Central memory CD4-positive, alpha-beta T cell (primary cell): ENCODE results near the gene RASA1.
"Not testable (repeated sequence)": the region's sequence is repeated elsewhere in the genome, so short reads cannot be mapped to it uniquely, and the experiment has no call there.

Experiments
- DNase-seq: peaks from one replicate; pipeline ENCODE4 v3.0.0; 2022

The RASA1 gene

GRCh38 chr5:87287266-87287665 is 19.6 kb downstream of the RASA1 start:
- not testable (repeated sequence) for DNase-seq

GRCh38 chr5:87298692-87299362 is 31.1 kb downstream of the RASA1 start:
- no peak for DNase-seq

- DNase-seq: no peak
Measured at GRCh38 chr5:87300176-87300575, 32.5 kb downstream of the RASA1 start.

DNA sequence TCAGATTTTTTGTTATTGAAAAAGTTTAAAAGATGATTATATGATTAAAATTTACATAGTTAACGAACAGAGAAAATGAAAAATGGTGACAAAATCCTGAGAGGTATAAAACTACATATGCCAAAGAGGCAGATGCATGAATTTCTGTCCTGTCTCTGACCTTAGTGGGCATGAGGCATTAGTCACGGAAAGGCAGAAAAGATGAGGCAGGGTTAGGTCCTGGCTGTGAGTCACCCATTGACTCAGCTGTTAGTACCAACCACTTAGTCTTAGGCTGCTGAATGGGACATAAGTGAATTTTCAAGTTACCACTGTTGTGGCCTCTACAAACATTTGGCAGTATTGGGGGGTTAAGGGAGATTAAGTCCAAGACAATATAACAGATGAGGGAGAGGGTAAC is 33.1 kb downstream of the RASA1 start:
- no peak for DNase-seq

- DNase-seq: no peak
Measured at GRCh38 chr5:87302061-87302460, 34.4 kb downstream of the RASA1 start.

DNA sequence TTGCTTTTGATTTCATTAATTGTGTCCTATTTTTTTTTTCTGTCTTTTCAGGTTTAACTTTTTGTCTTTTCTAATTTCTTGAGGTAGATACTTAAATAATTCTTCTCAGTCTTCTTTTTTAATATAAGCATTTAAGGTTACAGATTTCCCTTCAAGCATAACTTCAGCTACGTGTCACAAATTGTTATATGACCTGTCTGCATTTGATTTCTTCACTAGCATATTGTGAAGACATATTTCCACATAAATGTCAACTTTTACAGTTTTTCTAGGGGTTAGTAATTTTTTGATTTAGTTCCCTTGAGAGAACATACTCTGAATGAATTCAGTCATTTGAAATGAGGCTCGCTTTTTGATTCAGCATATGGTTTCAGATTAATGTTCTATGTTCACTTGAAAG is 35.6 kb downstream of the RASA1 start:
- no peak for DNase-seq

GRCh38 chr5:87306090-87306489 is 38.4 kb downstream of the RASA1 start:
- DNase-seq: not testable (repeated sequence)

DNA sequence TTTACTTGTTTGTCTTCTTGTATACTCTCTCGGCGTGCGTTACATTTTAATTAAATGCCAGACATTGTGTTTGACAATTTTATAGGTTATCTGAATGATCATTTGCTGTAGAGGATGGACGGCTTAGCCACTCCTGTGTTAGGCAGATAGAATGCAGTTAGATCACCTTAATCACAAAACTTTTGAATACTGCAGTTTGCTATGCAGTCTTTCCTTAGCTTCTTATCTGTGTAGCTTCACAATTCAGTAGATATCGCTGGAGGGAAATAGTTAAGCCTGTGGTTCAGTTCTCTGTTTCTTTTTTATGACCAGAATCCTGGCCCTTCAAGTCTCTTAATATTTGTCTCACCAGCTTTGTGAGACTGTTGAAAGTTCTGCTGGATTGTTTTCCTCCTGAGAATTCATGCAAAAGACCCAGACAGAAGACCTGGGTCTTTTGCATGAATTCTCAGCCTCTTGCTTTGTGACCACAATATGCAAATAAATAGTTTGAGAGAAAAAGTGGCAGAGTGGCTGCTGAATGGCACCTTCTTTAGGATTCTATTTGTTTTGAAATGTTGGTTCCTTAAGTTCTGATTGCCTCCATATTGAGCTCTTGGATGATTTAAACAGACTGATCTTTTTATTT is 40.2 kb downstream of the RASA1 start:
- DNase-seq: no peak

DNA sequence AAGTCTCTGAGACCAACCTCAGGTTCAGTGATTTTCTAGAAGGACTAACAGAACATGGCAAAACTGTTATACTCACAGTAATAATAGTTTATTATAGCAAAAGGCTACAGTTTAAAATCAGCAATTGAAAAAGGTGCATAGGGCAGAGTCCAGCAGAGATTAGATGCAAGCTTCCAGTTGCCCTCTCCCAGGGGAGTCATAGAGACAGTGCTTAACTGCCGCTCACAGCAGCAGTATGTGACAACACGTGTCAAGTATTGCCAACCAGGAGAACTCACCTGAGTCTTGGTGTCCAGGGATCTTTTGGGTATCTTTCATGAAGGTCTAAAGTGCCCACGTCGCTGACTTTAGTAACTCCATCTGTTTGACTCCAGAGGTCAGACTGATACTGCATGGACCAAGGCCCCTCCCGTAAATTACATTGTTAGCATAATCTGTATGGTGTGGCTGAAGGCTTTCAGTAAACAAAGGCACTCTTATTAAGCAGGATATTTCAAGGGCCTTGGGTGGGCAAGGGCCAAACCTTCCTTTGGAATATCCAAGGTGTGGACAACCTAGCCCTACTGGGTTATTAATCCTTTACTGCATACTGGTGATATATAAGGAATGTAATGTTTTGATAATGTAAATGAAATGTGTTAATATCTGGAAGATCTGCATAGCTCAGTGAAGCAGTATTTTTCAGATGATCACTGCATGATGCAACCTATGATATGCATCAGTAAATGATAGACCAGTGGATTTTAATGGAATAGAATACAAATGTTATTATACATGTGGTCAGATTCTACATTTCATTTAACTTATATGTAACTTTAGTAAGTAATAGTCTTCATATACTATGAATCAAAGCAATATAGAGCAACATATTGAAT is 44.0 kb downstream of the RASA1 start:
- DNase-seq: no peak

GRCh38 chr5:87313216-87313615 is 45.5 kb downstream of the RASA1 start:
- DNase-seq: no peak

- no peak for DNase-seq
Measured at GRCh38 chr5:87319469-87319868, 51.8 kb downstream of the RASA1 start.

DNA sequence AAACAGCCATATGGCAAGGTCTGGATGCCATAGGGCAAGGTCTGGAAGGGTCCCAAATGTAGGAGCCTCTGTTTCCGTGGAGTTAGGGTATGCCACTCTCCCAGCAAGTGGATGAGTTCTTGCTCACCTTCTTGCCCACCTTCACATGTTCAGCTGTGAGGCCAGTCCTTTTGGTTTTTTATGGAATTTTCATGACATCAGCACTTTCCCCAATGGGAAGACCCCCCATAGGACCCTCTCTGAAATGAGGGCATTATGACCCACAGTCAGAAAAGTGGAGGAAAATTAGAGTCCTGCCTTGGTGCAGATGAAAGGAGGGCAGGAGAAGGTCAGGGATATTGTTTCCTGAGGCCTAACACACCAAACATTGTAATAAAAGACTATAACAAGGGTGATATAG is 53.9 kb downstream of the RASA1 start:
- DNase-seq: no peak

- no peak for DNase-seq
Measured at GRCh38 chr5:87322381-87322780, 54.7 kb downstream of the RASA1 start.

DNA sequence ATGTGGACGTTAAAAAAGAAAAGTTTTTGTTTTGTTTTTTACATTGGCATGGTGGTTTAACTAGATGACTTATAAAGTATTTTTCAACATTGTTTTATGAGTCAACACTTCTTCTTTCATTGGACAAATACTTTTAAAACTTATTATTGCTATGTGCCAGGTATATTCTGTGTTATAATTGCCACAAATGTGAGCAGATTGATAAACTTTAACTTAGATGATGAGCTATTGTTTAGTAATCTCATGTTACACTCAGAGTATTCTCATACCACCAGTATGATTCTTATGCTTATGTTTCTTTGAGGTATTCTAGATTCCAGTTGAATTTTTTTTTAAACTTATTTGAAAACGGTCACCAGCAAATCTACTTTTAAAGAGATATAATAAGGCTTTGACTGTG is 60.3 kb downstream of the RASA1 start:
- DNase-seq: no peak

DNA sequence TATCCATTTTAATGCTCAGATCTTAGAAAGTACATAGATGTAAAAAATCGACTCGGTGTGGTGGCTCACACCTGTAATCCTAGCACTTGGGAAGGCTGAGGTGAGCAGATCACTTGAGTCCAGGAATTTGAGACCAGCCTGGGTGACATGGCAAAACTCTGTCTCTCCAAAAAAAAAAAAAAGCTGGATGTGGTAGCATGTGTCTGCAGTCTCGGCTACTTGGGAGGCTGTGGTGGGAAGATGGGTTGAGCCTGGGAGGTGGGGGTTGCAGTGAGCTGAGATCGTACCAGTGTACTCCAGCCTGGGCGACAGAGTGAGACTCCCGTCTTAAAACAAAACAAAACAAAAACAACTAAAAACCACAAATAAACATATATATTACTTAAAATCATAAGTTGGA is 61.4 kb downstream of the RASA1 start:
- no peak for DNase-seq

- DNase-seq: no peak
Measured at GRCh38 chr5:87339986-87340385, 72.3 kb downstream of the RASA1 start.

GRCh38 chr5:87340716-87341115 is 73.0 kb downstream of the RASA1 start:
- DNase-seq: peak; percentile 54

- no peak for DNase-seq
Measured at GRCh38 chr5:87347272-87347671, 79.6 kb downstream of the RASA1 start.

GRCh38 chr5:87347841-87348240 is 80.2 kb downstream of the RASA1 start:
- DNase-seq: no peak

GRCh38 chr5:87354496-87354895 is 86.8 kb downstream of the RASA1 start:
- DNase-seq: no peak

- no peak for DNase-seq
Measured at GRCh38 chr5:87359106-87359505, 91.4 kb downstream of the RASA1 start.

- DNase-seq: no peak
Measured at GRCh38 chr5:87360132-87360531, 92.4 kb downstream of the RASA1 start.

DNA sequence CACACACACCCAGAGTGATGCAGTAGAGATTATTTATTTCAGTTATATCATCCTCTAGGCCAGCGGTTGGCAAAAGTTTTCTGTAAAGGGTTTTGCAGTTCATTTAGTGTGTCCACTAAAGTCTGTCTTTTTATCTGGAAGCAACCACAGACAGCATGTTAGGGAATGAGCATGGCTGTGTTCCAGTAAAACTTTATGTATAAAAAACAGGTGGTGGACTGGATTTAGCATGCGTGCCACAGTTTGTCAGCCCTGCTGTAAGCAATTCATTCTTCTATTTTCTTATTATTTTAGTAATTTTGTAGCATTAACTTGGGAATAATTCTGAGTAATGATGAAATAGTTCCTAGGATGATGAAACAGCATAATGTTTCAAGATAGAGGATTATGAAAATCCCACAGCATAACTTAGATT is 93.4 kb downstream of the RASA1 start:
- DNase-seq: no peak
